HepG2 (cell line): Measurements from ENCODE around the gene CAST. TPM values are rescaled to one million over a fixed set of nuclear protein-coding genes. Genes with fewer than 3 reads are reported as not detected.
A peak's percentile ranks its signal among the peaks of the same experiment; 100 is the strongest.

ENCODE experiments used
- HINFP ChIP-seq: sonication (generic); formaldehyde crosslinking; IDR thresholded peaks from 2 replicates; pipeline ENCODE4 v1.4.0; 2020; ENCODE audit warnings: low read depth, mild to moderate bottlenecking, missing genetic modification reagents
- NKX3-1 ChIP-seq: sonication (generic); formaldehyde crosslinking; IDR thresholded peaks from 2 replicates; pipeline ENCODE4 v1.5.0; 2020; ENCODE audit warnings: missing genetic modification reagents
- PAXIP1 ChIP-seq: sonication (generic); formaldehyde crosslinking; conservative IDR thresholded peaks from 2 replicates; pipeline ENCODE4 v1.4.0; 2020; ENCODE audit warnings: mild to moderate bottlenecking, missing genetic modification reagents, moderate library complexity
- TCF12 ChIP-seq, 2 experiments: fragments of 450-650 bp in 1 of 2; sonication (generic) in 1 of 2; formaldehyde crosslinking in 1 of 2; IDR thresholded peaks; 2 replicates each; pipeline versions ENCODE4 v1.6.1 to v1.8.0; 2017 to 2022; ENCODE audit warnings: antibody characterized with exemption in 1 of 2, mild to moderate bottlenecking in 1 of 2, missing genetic modification reagents in 1 of 2, moderate library complexity in 1 of 2
- TFDP2 ChIP-seq: sonication (generic); formaldehyde crosslinking; IDR thresholded peaks from 2 replicates; pipeline ENCODE4 v1.4.0; 2020; ENCODE audit warnings: missing genetic modification reagents
- ZBTB25 ChIP-seq: IDR thresholded peaks from 2 replicates; pipeline ENCODE4 v1.6.1; 2018; ENCODE audit warnings: missing genetic modification reagents
- ZFP82 ChIP-seq: sonication (generic); formaldehyde crosslinking; IDR thresholded peaks from 2 replicates; pipeline ENCODE4 v1.5.1; 2020; ENCODE audit warnings: mild to moderate bottlenecking, missing genetic modification reagents, borderline replicate concordance
- ZHX1 ChIP-seq: sonication (generic); formaldehyde crosslinking; IDR thresholded peaks from 2 replicates; pipeline ENCODE4 v1.8.1; 2022; ENCODE audit warnings: low read depth, mild to moderate bottlenecking, missing genetic modification reagents
- ZNF256 ChIP-seq: sonication (generic); formaldehyde crosslinking; conservative IDR thresholded peaks from 2 replicates; pipeline ENCODE4 v1.4.0; 2020; ENCODE audit warnings: missing genetic modification reagents
- polyA plus RNA-seq, 8 experiments: library from polyadenylated mRNA; depleted of rRNA in 3 of 8; stranded (reverse) in 7 of 8; unstranded in 1 of 8; fragments of >200 nt; fragmentation: Illumina TruSeq in 4 of 8; extraction: Trizol in 4 of 8; gene quantifications; 2 replicates each; pipeline versions ENCODE4 v1.2.1 to v1.2.3, GENCODE V29; 2011 to 2016; ENCODE audit warnings: low read depth in 4 of 8, missing spikeins in 1 of 8, mixed read lengths in 1 of 8; ENCODE audit not compliant: insufficient read depth in 1 of 8
- total RNA-seq, 5 experiments: library from RNA; depleted of rRNA; stranded (reverse); fragments of >200 nt; fragmentation: Illumina TruSeq; extraction: Trizol; gene quantifications; 2 replicates each; pipeline ENCODE4 v1.2.3, GENCODE V29; 2016; ENCODE audit warnings: low read depth in 1 of 5

Gene CAST
- total and polyA plus RNA-seq, 2 of the 13 experiments (the other 11 are each of a cell fraction or from before 2014, with no cell fraction given) = 42.1 to 67.6 TPM

GRCh38 chr5:96661855-96662724 lies at the start of gene CAST (continued):
- TF ChIP-seq ZFP82 (CRISPR knock-in tag) (0 out of 2 replicates have a peak, but pooled peaks have one; percentile 36), ZNF256 (CRISPR knock-in tag) (no peak), PAXIP1 (CRISPR knock-in tag) (peak; percentile 34; the same call in 1 of the 2 replicates), TFDP2 (CRISPR knock-in tag) (0 out of 2 replicates have a peak, but pooled peaks have one; percentile 23), HINFP (CRISPR knock-in tag) (0 out of 2 replicates have a peak, but pooled peaks have one; percentile 25), ZHX1 (no peak), NKX3-1 (CRISPR knock-in tag) (no peak), TCF12 (IDR thresholded peaks at IDR 0.05) (no peak), TCF12 (CRISPR knock-in tag; IDR thresholded peaks at IDR 0.05) (peak; percentile 53; the same call in 1 of the 2 replicates), ZBTB25 (CRISPR knock-in tag) (peak; percentile 96)
